Choroid plexus epithelial cell (primary cell): ENCODE measurements around the gene MRPS27.

ENCODE experiments used
- DNase-seq: peaks from one replicate; pipeline ENCODE4 v3.0.0-alpha.2; 2010; ENCODE audit warnings: low read depth
- H3K4me3 ChIP-seq: 2 replicates; pipeline ENCODE4 v1.5.1; 2011; ENCODE audit warnings: low read depth, mild to moderate bottlenecking, control low read depth, low read length, moderate library complexity
- CTCF ChIP-seq: conservative IDR thresholded peaks from 2 replicates; pipeline ENCODE4 v1.5.1; 2011; ENCODE audit warnings: low read depth, mild to moderate bottlenecking, control low read depth, inconsistent platforms, low read length, moderate library complexity

Gene MRPS27

GRCh38 chr5:72291601-72292000 lies 28.4 kb downstream of the MRPS27 start:
- TF ChIP-seq CTCF, result no peak
- H3K4me3 ChIP-seq, result no peak overlapping the region
- no peak for DNase-seq

- peak; percentile 74 for DNase-seq
- TF ChIP-seq CTCF, result no peak
- H3K4me3 ChIP-seq, result no peak overlapping the region
These were observed 29.5 kb downstream of the MRPS27 start for GRCh38 chr5:72290356-72291133.

GRCh38 chr5:72288924-72289323 lies 31.1 kb downstream of the MRPS27 start:
- no peak for TF ChIP-seq CTCF
- H3K4me3 ChIP-seq, result no peak overlapping the region
- no peak for DNase-seq

GRCh38 chr5:72286798-72287197 lies 33.2 kb downstream of the MRPS27 start:
- no peak for TF ChIP-seq CTCF
- no peak overlapping the region for H3K4me3 ChIP-seq
- no peak for DNase-seq

- H3K4me3 ChIP-seq, result no peak overlapping the region
- no peak for TF ChIP-seq CTCF
- no peak for DNase-seq
These were observed 34.6 kb downstream of the MRPS27 start for GRCh38 chr5:72285424-72285821.

- no peak for DNase-seq
- H3K4me3 ChIP-seq, result no peak overlapping the region
- no peak for TF ChIP-seq CTCF
These were observed 35.2 kb downstream of the MRPS27 start for GRCh38 chr5:72284559-72285423.

GRCh38 chr5:72283358-72283757 lies 36.7 kb downstream of the MRPS27 start:
- H3K4me3 ChIP-seq, result no peak overlapping the region
- no peak for DNase-seq
- no peak for TF ChIP-seq CTCF
